BJ (cell line): Measurements from ENCODE around the gene TGM4. TPM values are rescaled to one million over a fixed set of nuclear protein-coding genes. Genes with fewer than 3 reads are reported as not detected.

Experiments
- CTCF ChIA-PET: fragments of 350-600 bp; formaldehyde crosslinking; extraction: SDS; loops from one replicate; lab custom pipeline; 2021; ENCODE audit warnings: antibody characterized with exemption, inconsistent platforms; lab: Yijun Ruan, JAX
- POLR2A ChIA-PET: fragments of 300-600 bp; sonication (Branson Sonifier 250); formaldehyde crosslinking; extraction: SDS; loops from one replicate; lab custom pipeline; 2021; ENCODE audit warnings: antibody characterized with exemption; lab: Charles Lee
- DNase-seq: peaks from one replicate; pipeline ENCODE4 v3.0.0-alpha.2; 2011; ENCODE audit warnings: low read depth
- H3K27me3 ChIP-seq: 2 replicates; pipeline ENCODE4 v1.6.0; 2011; ENCODE audit warnings: low read length; ENCODE audit not compliant: control insufficient read depth, insufficient read depth
- H3K36me3 ChIP-seq: 2 replicates; pipeline ENCODE4 v1.5.1; 2011; ENCODE audit warnings: low read length; ENCODE audit not compliant: control insufficient read depth, insufficient read depth
- H3K4me3 ChIP-seq: 2 replicates; pipeline ENCODE4 v1.5.1; 2011; ENCODE audit warnings: low read depth, mild to moderate bottlenecking, control low read depth, low read length
- CTCF ChIP-seq: IDR thresholded peaks from 2 replicates; pipeline ENCODE4 v1.5.1; 2011; ENCODE audit warnings: low read depth, mild to moderate bottlenecking, control low read depth, inconsistent platforms, low read length, moderate library complexity; ENCODE audit not compliant: insufficient read depth
- polyA plus RNA-seq: library from polyadenylated mRNA; depleted of rRNA; stranded (reverse); fragments of >200 nt; gene quantifications from 2 replicates; pipeline ENCODE4 v1.2.3, GENCODE V29; 2011

Gene TGM4
- polyA plus RNA-seq, 1 experiment = not detected

GRCh38 chr3:44865272-44866035 is 9.0 kb upstream of the TGM4 start:
- Histone ChIP-seq H3K4me3 (no peak overlapping the region), H3K27me3 (no peaks in the 10 kb centered on the region), H3K36me3 (peaks cover 3% of the 10 kb centered on the region)
- no peak for TF ChIP-seq CTCF
- ChIA-PET POLR2A (no interaction called here), CTCF (interaction anchor here (1.3 kb wide), 1 partner anchor 12 kb away, joined by 3 read pairs; no protein-coding TSS in a partner anchor)
- no peak for DNase-seq

GRCh38 chr3:44867421-44868111 is 6.8 kb upstream of the TGM4 start:
- CTCF ChIA-PET = no interaction called here
- H3K27me3 ChIP-seq = no peaks in the 10 kb centered on the region
- POLR2A ChIA-PET = no interaction called here
- H3K36me3 ChIP-seq = peaks cover 3% of the 10 kb centered on the region
- no peak for TF ChIP-seq CTCF
- no peak for DNase-seq
- H3K4me3 ChIP-seq = no peak overlapping the region

- ChIA-PET CTCF (no interaction called here), POLR2A (no interaction called here)
- TF ChIP-seq CTCF = no peak
- Histone ChIP-seq H3K36me3 (no peaks in the 10 kb centered on the region), H3K4me3 (no peak overlapping the region), H3K27me3 (no peaks in the 10 kb centered on the region)
- no peak for DNase-seq
Observed at GRCh38 chr3:44870375-44871061, 3.9 kb upstream of the TGM4 start.

DNA sequence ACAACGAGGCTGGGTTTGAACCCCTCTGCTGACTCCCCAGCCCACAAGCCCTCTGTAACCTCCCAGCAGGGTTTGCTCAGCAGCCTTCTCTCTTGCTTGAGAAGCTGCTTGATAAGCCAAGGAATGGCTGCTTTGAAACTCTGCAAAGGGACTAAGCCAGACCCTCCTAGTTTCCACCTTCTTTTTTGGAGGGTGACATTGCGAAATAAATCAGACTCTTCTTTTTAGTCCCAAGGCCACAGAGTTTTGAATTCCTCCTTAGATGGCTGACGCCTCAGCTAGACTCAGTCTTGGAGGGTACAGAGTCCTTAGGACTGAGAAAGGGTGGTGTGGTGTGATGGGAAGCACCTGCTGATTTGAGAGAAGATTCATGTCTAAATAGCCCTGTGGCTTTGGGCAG is 1.2 kb downstream of the TGM4 start:
- H3K27me3 ChIP-seq = no peaks in the 10 kb centered on the region
- no peaks in the 10 kb centered on the region for H3K36me3 ChIP-seq
- CTCF ChIA-PET = no interaction called here
- POLR2A ChIA-PET = no interaction called here
- no peak for DNase-seq
- H3K4me3 ChIP-seq = no peak overlapping the region
- no peak for TF ChIP-seq CTCF

DNA sequence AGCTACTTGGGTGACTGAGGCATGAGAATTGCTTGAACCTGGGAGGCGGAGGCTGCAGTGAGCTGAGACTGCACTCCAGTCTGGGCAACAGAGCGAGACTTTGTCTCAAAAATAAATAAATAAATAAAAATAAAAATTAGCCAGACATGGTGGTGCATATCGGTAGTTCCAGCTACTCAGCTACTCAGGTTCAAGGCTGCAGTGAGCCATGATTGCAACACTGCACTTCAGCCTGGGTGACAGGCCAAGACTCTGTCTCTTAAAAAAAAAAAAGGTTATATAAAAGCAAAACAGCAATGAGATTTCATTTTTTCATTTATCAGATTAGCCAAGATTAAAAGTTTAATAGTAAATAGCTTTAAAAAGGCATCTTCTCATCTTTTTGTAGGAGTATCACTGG is 2.9 kb downstream of the TGM4 start:
- TF ChIP-seq CTCF = no peak
- no peak for DNase-seq
- Histone ChIP-seq H3K27me3 (no peaks in the 10 kb centered on the region), H3K4me3 (no peak overlapping the region), H3K36me3 (no peaks in the 10 kb centered on the region)
- ChIA-PET POLR2A (no interaction called here), CTCF (interaction anchor here (1.2 to 1.3 kb wide), 2 partner anchors 12 to 36 kb away, joined by 3 to 10 read pairs; no protein-coding TSS in a partner anchor)
